GM12878 (cell line): ENCODE data around the gene SLC5A6. TPM values are rescaled to one million over a fixed set of nuclear protein-coding genes. Genes with fewer than 3 reads are reported as not detected.

Experiments used
- ATAC-seq: fragments of 200-7000 bp; cut with Tn5 transposase; 3 replicates; pipeline ENCODE4 v1.9.1; 2020; ENCODE audit warnings: mild to moderate bottlenecking, moderate library complexity
- BruUV-seq: library from RNA; stranded (reverse); fragments of 400-500 nt; replicated peaks from 2 replicates; lab custom pipeline; 2021; lab: Mats Ljungman, UMichigan
- CTCF ChIA-PET: fragments of 300-600 bp; sonication (Branson Sonifier 250); formaldehyde crosslinking; extraction: SDS; loops from one replicate; lab custom pipeline; 2021; ENCODE audit warnings: inconsistent platforms; lab: Yijun Ruan, JAX
- POLR2A ChIA-PET: fragments of 350-600 bp; formaldehyde crosslinking; extraction: SDS; loops from one replicate; lab custom pipeline; 2021; ENCODE audit warnings: inconsistent platforms; lab: Charles Lee
- RAD21 ChIA-PET: fragments of 300-600 bp; sonication (Branson Sonifier 250); formaldehyde crosslinking; loops from one replicate; lab custom pipeline; 2023; ENCODE audit warnings: antibody characterized with exemption; ENCODE audit not compliant: unreplicated experiment; lab: Charles Lee
- SMC1A ChIA-PET: fragments of 300-600 bp; sonication (Branson Sonifier 250); formaldehyde crosslinking; loops from one replicate; lab custom pipeline; 2023; ENCODE audit not compliant: unreplicated experiment, uncharacterized antibody; lab: Charles Lee
- DNase-seq: peaks from one replicate; pipeline ENCODE4 v3.0.0-alpha.2; 2011; ENCODE audit warnings: low read depth, low spot score
- FAIRE-seq: peaks from 3 replicates; lab custom pipeline; 2011; peaks lifted over from hg19 to GRCh38; lab: Jason Lieb, UNC
- H2AFZ ChIP-seq: 2 replicates; pipeline ENCODE4 v1.6.0; 2011; ENCODE audit warnings: low read depth, low read length, control low read depth; ENCODE audit not compliant: control insufficient read depth
- H3K27ac ChIP-seq: 2 replicates; pipeline ENCODE4 v1.5.1; 2011; ENCODE audit warnings: control low read depth; ENCODE audit not compliant: control insufficient read depth, insufficient read depth
- H3K27me3 ChIP-seq, 2 experiments: replicated peaks in 1 of 2; 2 replicates each; pipeline versions ENCODE4 v1.6.0 to v1.6.1; 2011; ENCODE audit warnings: low read length in 1 of 2; ENCODE audit not compliant: control insufficient read depth in 2 of 2, insufficient read depth in 2 of 2
- H3K36me3 ChIP-seq, 2 experiments: 2 replicates each; pipeline ENCODE4 v1.5.1; 2011; ENCODE audit warnings: low read length in 1 of 2; ENCODE audit not compliant: control insufficient read depth in 2 of 2, insufficient read depth in 2 of 2
- H3K4me1 ChIP-seq: 2 replicates; pipeline ENCODE4 v1.6.1; 2011; ENCODE audit warnings: mild to moderate bottlenecking, low read length, moderate library complexity, mixed read lengths; ENCODE audit not compliant: control insufficient read depth, insufficient read depth
- H3K4me2 ChIP-seq: 2 replicates; pipeline ENCODE4 v1.6.0; 2011; ENCODE audit warnings: control low read depth; ENCODE audit not compliant: control insufficient read depth, insufficient read depth
- H3K4me3 ChIP-seq: fragments of 200-600 bp; sonication (generic); 2 replicates; pipeline ENCODE4 v1.5.1; 2016
- H3K79me2 ChIP-seq: 2 replicates; pipeline ENCODE4 v1.6.0; 2011; ENCODE audit warnings: low read length; ENCODE audit not compliant: control insufficient read depth, insufficient read depth
- H3K9ac ChIP-seq: 2 replicates; pipeline ENCODE4 v1.8.0; 2011; ENCODE audit warnings: low read length, control low read depth, mixed read lengths; ENCODE audit not compliant: control insufficient read depth, insufficient read depth
- H3K9me3 ChIP-seq: replicated peaks from 3 replicates; pipeline ENCODE4 v1.5.1; 2011; ENCODE audit warnings: mild to moderate bottlenecking, low read length; ENCODE audit not compliant: control insufficient read depth, insufficient read depth
- H4K20me1 ChIP-seq: 2 replicates; pipeline ENCODE4 v1.6.0; 2011; ENCODE audit not compliant: control insufficient read depth, insufficient read depth
- BCL11A ChIP-seq: IDR thresholded peaks from 2 replicates; pipeline ENCODE4 v1.6.1; 2011; ENCODE audit warnings: low read depth, low read length
- DPF2 ChIP-seq: fragments of 450-650 bp; IDR thresholded peaks from 2 replicates; pipeline ENCODE4 v1.6.1; 2017; ENCODE audit warnings: mild to moderate bottlenecking
- E4F1 ChIP-seq: fragments of 450-650 bp; IDR thresholded peaks from 2 replicates; pipeline ENCODE4 v1.6.1; 2018; ENCODE audit warnings: borderline replicate concordance, mild to moderate bottlenecking; ENCODE audit not compliant: partially characterized antibody
- IRF3 ChIP-seq: fragments of 450-650 bp; IDR thresholded peaks from 2 replicates; pipeline ENCODE4 v1.6.1; 2014; ENCODE audit warnings: mild to moderate bottlenecking
- IRF5 ChIP-seq: fragments of 450-650 bp; IDR thresholded peaks from 2 replicates; pipeline ENCODE4 v1.6.1; 2017; ENCODE audit warnings: borderline replicate concordance
- MEF2A ChIP-seq: IDR thresholded peaks from 2 replicates; pipeline ENCODE4 v1.6.1; 2011; ENCODE audit warnings: low read depth, mild to moderate bottlenecking, low read length, moderate library complexity; ENCODE audit not compliant: insufficient read depth
- NBN ChIP-seq: fragments of 450-650 bp; IDR thresholded peaks from 2 replicates; pipeline ENCODE4 v1.6.1; 2016
- NFIC ChIP-seq: IDR thresholded peaks from 2 replicates; pipeline ENCODE4 v1.6.1; 2012; ENCODE audit warnings: low read depth, mild to moderate bottlenecking, inconsistent platforms, low read length, moderate library complexity
- NRF1 ChIP-seq: conservative IDR thresholded peaks from 2 replicates; pipeline ENCODE4 v1.6.1; 2011; ENCODE audit warnings: mild to moderate bottlenecking, low read depth, low read length, improper control_type of control experiment
- POLR2A ChIP-seq: IDR thresholded peaks from 2 replicates; pipeline ENCODE4 v1.6.1; 2011; ENCODE audit warnings: low read depth, mild to moderate bottlenecking, low read length
- SPI1 ChIP-seq: IDR thresholded peaks from 2 replicates; pipeline ENCODE4 v1.6.1; 2011; ENCODE audit warnings: low read depth, mild to moderate bottlenecking, low read length, moderate library complexity, borderline replicate concordance; ENCODE audit not compliant: insufficient read depth
- STAT3 ChIP-seq: IDR thresholded peaks from 2 replicates; pipeline ENCODE4 v1.6.1; 2011; ENCODE audit warnings: low read depth, low read length, improper control_type of control experiment
- ZNF384 ChIP-seq: IDR thresholded peaks from 2 replicates; pipeline ENCODE4 v1.6.1; 2012; ENCODE audit warnings: low read depth, mild to moderate bottlenecking, low read length, improper control_type of control experiment, borderline replicate concordance
- whole genome bisulfite sequencing: methylation state at CpG from one replicate; pipeline ENCODE4 v1.1.6; 2016; ENCODE audit warnings: low lambda C conversion rate; ENCODE audit not compliant: insufficient replicate concordance, insufficient coverage; ENCODE audit errors: missing lambda C conversion rate; 5-methylcytosine and 5-hydroxymethylcytosine counted together
- in situ Hi-C: fragments of 300-500 bp; cut with MboI; formaldehyde crosslinking; loops from 9 replicates; pipeline ENCODE4 v1.14.3; 2018; ENCODE audit warnings: mixed read lengths
- intact Hi-C: fragments of 100-400 bp; cut with micrococcal nuclease; formaldehyde crosslinking; loops from one replicate; pipeline ENCODE4 v1.14.2; 2022; ENCODE audit not compliant: unreplicated experiment
- polyA plus RNA-seq, 11 experiments: library from polyadenylated mRNA; depleted of rRNA in 4 of 11; unstranded in 6 of 11; stranded (reverse) in 5 of 11; fragments of >200 nt; fragmentation: Nextera tagmentation in 4 of 11; fragmentation: Illumina TruSeq in 1 of 11; extraction: Ambion mirVana in 4 of 11; extraction: Trizol in 1 of 11; gene quantifications; 1 replicate in 1 of 11; 2 replicates in 10 of 11; pipeline versions ENCODE4 v1.2.1 to v1.2.3, GENCODE V29; 2011 to 2016; ENCODE audit warnings: inconsistent platforms in 2 of 11, missing spikeins in 2 of 11, low read depth in 1 of 11
- total RNA-seq, 4 experiments: library from RNA; depleted of rRNA in 3 of 4; stranded (reverse); fragments of >200 nt in 3 of 4; fragmentation: Illumina TruSeq in 1 of 4; extraction: Trizol in 1 of 4; gene quantifications; 2 replicates each; pipeline versions ENCODE4 v1.2.1 to v1.2.3, GENCODE V29; 2013 to 2021

The SLC5A6 gene
- total and polyA plus RNA-seq, 10 of the 15 experiments (the other 5 are each of a cell fraction or from before 2014, with no cell fraction given), result 13.1 to 101 (median 55.3) TPM

GRCh38 chr2:27231921-27232320 is 19.9 kb upstream of the SLC5A6 start:
- TF ChIP-seq DPF2 (no peak), POLR2A (peak; percentile 32; the same call in 1 of the 2 replicates), MEF2A (no peak)
- in situ Hi-C loops (no loop called here), intact Hi-C loops (no loop called here)
- H3K36me3 ChIP-seq, result peaks cover 37 to 40% of the 10 kb centered on the region in 2 experiments; a peak in 3 of 4 replicates
- ChIA-PET CTCF (interaction anchor here (0.6 to 0.8 kb wide), 2 partner anchors 18 to 134 kb away, joined by 3 read pairs; no protein-coding TSS in a partner anchor), POLR2A (no interaction called here), RAD21 (no interaction called here), SMC1A (interaction anchor here (0.6 kb wide), 1 partner anchor 316 kb away, joined by 3 read pairs; no protein-coding TSS in a partner anchor)
- H4K20me1 ChIP-seq, result no peaks in the 10 kb centered on the region
- no peak overlapping the region for H3K4me3 ChIP-seq
- H3K4me1 ChIP-seq, result no peaks in the 10 kb centered on the region
- H3K9me3 ChIP-seq, result no peaks in the 10 kb centered on the region
- no peak overlapping the region for H3K9ac ChIP-seq
- 93% methylated on average over 13 of the region's 13 CpGs for WGBS
- no peaks in the 10 kb centered on the region for H3K27me3 ChIP-seq
- FAIRE-seq (no peak), ATAC-seq (no peak), DNase-seq (no peak)
- H3K79me2 ChIP-seq, result no peaks in the 10 kb centered on the region
- H2AFZ ChIP-seq, result no peak overlapping the region
- H3K27ac ChIP-seq, result no peak overlapping the region
- BruUV-seq, result no TSS peak
- H3K4me2 ChIP-seq, result no peak overlapping the region

- H3K27ac ChIP-seq, result no peak overlapping the region
- ChIA-PET SMC1A (no interaction called here), POLR2A (no interaction called here), CTCF (no interaction called here), RAD21 (no interaction called here)
- H3K4me3 ChIP-seq, result no peak overlapping the region
- BruUV-seq, result no TSS peak
- H3K9ac ChIP-seq, result no peak overlapping the region
- no peaks in the 10 kb centered on the region for H3K79me2 ChIP-seq
- in situ Hi-C loops, result no loop called here
- intact Hi-C loops, result no loop called here
- H3K4me2 ChIP-seq, result no peak overlapping the region
- DNase-seq (no peak), FAIRE-seq (no peak), ATAC-seq (no peak)
- no peaks in the 10 kb centered on the region for H3K4me1 ChIP-seq
- H3K36me3 ChIP-seq, result peaks cover 34 to 45% of the 10 kb centered on the region in 2 experiments; a peak in 3 of 4 replicates
- 93% methylated on average over 2 of the region's 2 CpGs for WGBS
- H4K20me1 ChIP-seq, result no peaks in the 10 kb centered on the region
- H3K9me3 ChIP-seq, result no peaks in the 10 kb centered on the region
- H3K27me3 ChIP-seq, result no peaks in the 10 kb centered on the region
- no peak overlapping the region for H2AFZ ChIP-seq
- TF ChIP-seq NBN (no peak), NFIC (no peak), DPF2 (no peak), STAT3 (no peak), IRF3 (no peak), ZNF384 (no peak), E4F1 (no peak), SPI1 (no peak), NRF1 (no peak), BCL11A (no peak), IRF5 (no peak)
Observed at GRCh38 chr2:27227501-27227900, 15.4 kb upstream of the SLC5A6 start.
